Large intestine (tissue), 3 donors: ENCODE measurements around the gene PLXNA2. TPM values are rescaled to one million over a fixed set of nuclear protein-coding genes. Genes with fewer than 3 reads are reported as not detected.

Experiments used
- DNase-seq, 2 donors: peaks; one replicate each; pipeline versions ENCODE4 v3.0.0 to v3.0.0-alpha.2; 2013
- H3K27ac ChIP-seq: one replicate; pipeline ENCODE4 v1.5.1; 2013; ENCODE audit warnings: low read length
- H3K27me3 ChIP-seq: 2 replicates; pipeline ENCODE4 v1.6.1; 2013; ENCODE audit warnings: low read length; ENCODE audit not compliant: control insufficient read depth, insufficient read depth
- H3K36me3 ChIP-seq: 2 replicates; pipeline ENCODE4 v1.6.1; 2013; ENCODE audit warnings: low read length; ENCODE audit not compliant: control insufficient read depth, insufficient read depth
- H3K4me1 ChIP-seq: one replicate; pipeline ENCODE4 v1.6.1; 2013; ENCODE audit warnings: low read length; ENCODE audit not compliant: control insufficient read depth, insufficient read depth
- H3K4me3 ChIP-seq: one replicate; pipeline ENCODE4 v1.5.1; 2013; ENCODE audit warnings: low read length
- H3K9me3 ChIP-seq: one replicate; pipeline ENCODE4 v1.6.1; 2013; ENCODE audit warnings: mild to moderate bottlenecking, low read depth, low read length, moderate library complexity; ENCODE audit not compliant: control insufficient read depth
- WGBS: methylation state at CpG from one replicate; pipeline ENCODE4 v1.1.5; 2013; ENCODE audit warnings: low lambda C conversion rate; ENCODE audit not compliant: insufficient coverage; 5-methylcytosine and 5-hydroxymethylcytosine counted together
- polyA plus RNA-seq: library from polyadenylated mRNA; unstranded; fragments of 120-200 nt; gene quantifications from one replicate; pipeline ENCODE4 v1.2.1, GENCODE V29; 2013

The PLXNA2 gene
- polyA plus RNA-seq, 1 donor, result 11.7 TPM

- DNase-seq, result no peak
- no CpG with 5 or more reads among the region's 5 CpGs for WGBS
- peaks cover 4% of the 10 kb centered on the region for H3K36me3 ChIP-seq
Observed at GRCh38 chr1:208142590-208143382, 101.4 kb downstream of the PLXNA2 start.

GRCh38 chr1:208141610-208142192 lies 102.5 kb downstream of the PLXNA2 start:
- H3K4me1 ChIP-seq, result peaks cover 26% of the 10 kb centered on the region
- H3K9me3 ChIP-seq, result no peaks in the 10 kb centered on the region
- DNase-seq, result peak; percentile 41 to 76
- H3K36me3 ChIP-seq, result peaks cover 4% of the 10 kb centered on the region
- peak overlapping the region; percentile 50 for H3K27ac ChIP-seq
- H3K4me3 ChIP-seq, result no peak overlapping the region
- no CpG with 5 or more reads among the region's 5 CpGs for WGBS
- no peaks in the 10 kb centered on the region for H3K27me3 ChIP-seq

More at GRCh38 chr1:208142590-208143382, 101.4 kb downstream of the PLXNA2 start:
- Histone ChIP-seq H3K4me1 (peaks cover 26% of the 10 kb centered on the region), H3K27ac (no peak overlapping the region), H3K4me3 (no peak overlapping the region), H3K27me3 (no peaks in the 10 kb centered on the region), H3K9me3 (no peaks in the 10 kb centered on the region)

- no peak overlapping the region for H3K4me3 ChIP-seq
- H3K4me1 ChIP-seq, result peaks cover 33% of the 10 kb centered on the region
- 0% methylated on average over 2 of the region's 3 CpGs for WGBS
- H3K36me3 ChIP-seq, result peaks cover 4% of the 10 kb centered on the region
- H3K27me3 ChIP-seq, result no peaks in the 10 kb centered on the region
- H3K9me3 ChIP-seq, result no peaks in the 10 kb centered on the region
- DNase-seq, result peak in 1 of 2 donors; percentile 38
- H3K27ac ChIP-seq, result no peak overlapping the region
Observed at GRCh38 chr1:208139434-208140045, 104.6 kb downstream of the PLXNA2 start.

GRCh38 chr1:208137193-208137592 lies 107.0 kb downstream of the PLXNA2 start:
- H3K27ac ChIP-seq, result no peak overlapping the region
- DNase-seq, result no peak
- no peak overlapping the region for H3K4me3 ChIP-seq
- H3K27me3 ChIP-seq, result no peaks in the 10 kb centered on the region
- peaks cover 4% of the 10 kb centered on the region for H3K36me3 ChIP-seq
- H3K9me3 ChIP-seq, result no peaks in the 10 kb centered on the region
- peaks cover 27% of the 10 kb centered on the region for H3K4me1 ChIP-seq
- WGBS, result 60% methylated on average over 1 of the region's 4 CpGs

GRCh38 chr1:208136459-208137182 lies 107.6 kb downstream of the PLXNA2 start:
- no peaks in the 10 kb centered on the region for H3K9me3 ChIP-seq
- peaks cover 4% of the 10 kb centered on the region for H3K36me3 ChIP-seq
- no peak overlapping the region for H3K27ac ChIP-seq
- 100% methylated on average over 1 of the region's 5 CpGs for whole genome bisulfite sequencing
- no peak for DNase-seq
- H3K4me1 ChIP-seq, result peaks cover 21% of the 10 kb centered on the region
- H3K4me3 ChIP-seq, result no peak overlapping the region
- H3K27me3 ChIP-seq, result no peaks in the 10 kb centered on the region

- Histone ChIP-seq H3K36me3 (peaks cover 2% of the 10 kb centered on the region), H3K27me3 (no peaks in the 10 kb centered on the region), H3K4me3 (no peak overlapping the region), H3K4me1 (peaks cover 14% of the 10 kb centered on the region), H3K9me3 (no peaks in the 10 kb centered on the region), H3K27ac (no peak overlapping the region)
- WGBS, result no CpG with 5 or more reads among the region's 2 CpGs
- peak; percentile 60 to 76 for DNase-seq
Observed at GRCh38 chr1:208135354-208135753, 108.8 kb downstream of the PLXNA2 start.

GRCh38 chr1:208134491-208134890 lies 109.7 kb downstream of the PLXNA2 start:
- DNase-seq, result no peak
- 0% methylated on average over 1 of the region's 5 CpGs for WGBS
- H3K27ac ChIP-seq, result no peak overlapping the region
- no peaks in the 10 kb centered on the region for H3K9me3 ChIP-seq
- peaks cover 2% of the 10 kb centered on the region for H3K36me3 ChIP-seq
- H3K4me1 ChIP-seq, result peaks cover 14% of the 10 kb centered on the region
- H3K27me3 ChIP-seq, result no peaks in the 10 kb centered on the region
- no peak overlapping the region for H3K4me3 ChIP-seq

GRCh38 chr1:208133355-208133754 lies 110.8 kb downstream of the PLXNA2 start:
- H3K4me3 ChIP-seq, result no peak overlapping the region
- no peaks in the 10 kb centered on the region for H3K9me3 ChIP-seq
- H3K4me1 ChIP-seq, result peaks cover 10% of the 10 kb centered on the region
- DNase-seq, result no peak
- H3K27me3 ChIP-seq, result no peaks in the 10 kb centered on the region
- no peak overlapping the region for H3K27ac ChIP-seq
- 100% methylated on average over 2 of the region's 2 CpGs for WGBS
- H3K36me3 ChIP-seq, result no peaks in the 10 kb centered on the region

GRCh38 chr1:208132287-208132882 lies 111.8 kb downstream of the PLXNA2 start:
- Histone ChIP-seq H3K36me3 (no peaks in the 10 kb centered on the region), H3K4me1 (peaks cover 10% of the 10 kb centered on the region), H3K9me3 (no peaks in the 10 kb centered on the region), H3K27ac (no peak overlapping the region), H3K4me3 (no peak overlapping the region), H3K27me3 (no peaks in the 10 kb centered on the region)
- DNase-seq, result peak; percentile 70 to 80
- WGBS, result no CpG with 5 or more reads among the region's 4 CpGs
